HEK293 (cell line): ENCODE results near the gene BAIAP3.

Source experiments
- CTCF ChIA-PET: fragments of 350-600 bp; formaldehyde crosslinking; extraction: SDS; loops from one replicate; lab custom pipeline; 2021; ENCODE audit warnings: antibody characterized with exemption; lab: Yijun Ruan, JAX
- POLR2A ChIA-PET: fragments of 300-600 bp; formaldehyde crosslinking; extraction: SDS; loops from one replicate; lab custom pipeline; 2020; ENCODE audit warnings: antibody characterized with exemption, inconsistent platforms; lab: Yijun Ruan, JAX
- H3K27ac ChIP-seq: fragments of 200-500 bp; sonication (Bioruptor generic); 2 replicates; pipeline ENCODE4 v1.5.1; 2014; ENCODE audit warnings: low read depth, low read length, control low read depth, inconsistent platforms; ENCODE audit errors: extremely low read depth
- H3K36me3 ChIP-seq, 2 experiments: fragments of 200-500 bp in 1 of 2; sonication (Bioruptor generic) in 1 of 2; 1 replicate in 1 of 2; 2 replicates in 1 of 2; pipeline ENCODE4 v1.5.1; 2014 to 2017; ENCODE audit warnings: inconsistent platforms in 2 of 2, low read length in 2 of 2; ENCODE audit not compliant: control insufficient read depth in 2 of 2, insufficient read depth in 1 of 2
- H3K4me1 ChIP-seq: fragments of 200-500 bp; sonication (Bioruptor generic); 2 replicates; pipeline ENCODE4 v1.5.1; 2014; ENCODE audit warnings: mild to moderate bottlenecking, low read length, inconsistent platforms; ENCODE audit not compliant: control insufficient read depth, insufficient read depth
- H3K4me3 ChIP-seq: 2 replicates; pipeline ENCODE4 v1.5.1; 2011; ENCODE audit warnings: low read depth, mild to moderate bottlenecking, control low read depth, low read length, moderate library complexity
- H3K9me3 ChIP-seq: fragments of 200-500 bp; sonication (Bioruptor generic); 2 replicates; pipeline ENCODE4 v1.5.1; 2014; ENCODE audit warnings: low read depth, low read length, inconsistent platforms; ENCODE audit not compliant: control insufficient read depth, insufficient read depth
- BCL6B ChIP-seq: fragments of 450-650 bp; formaldehyde crosslinking; IDR thresholded peaks from 2 replicates; pipeline ENCODE4 v1.5.1; 2017; ENCODE audit warnings: missing biosample characterization, missing genetic modification characterization
- EGR2 ChIP-seq: fragments of 450-650 bp; formaldehyde crosslinking; IDR thresholded peaks from 2 replicates; pipeline ENCODE4 v1.5.1; 2016; ENCODE audit warnings: low read depth, missing biosample characterization, missing genetic modification characterization
- GLIS2 ChIP-seq: fragments of 450-650 bp; formaldehyde crosslinking; IDR thresholded peaks from 2 replicates; pipeline ENCODE4 v1.5.1; 2016; ENCODE audit warnings: missing biosample characterization, missing genetic modification characterization
- HIC1 ChIP-seq: fragments of 450-650 bp; formaldehyde crosslinking; IDR thresholded peaks from 2 replicates; pipeline ENCODE4 v1.5.1; 2016; ENCODE audit warnings: missing biosample characterization, missing genetic modification characterization
- KLF1 ChIP-seq: fragments of 450-650 bp; formaldehyde crosslinking; IDR thresholded peaks from 2 replicates; pipeline ENCODE4 v1.5.1; 2016; ENCODE audit warnings: missing biosample characterization, missing genetic modification characterization
- SP2 ChIP-seq: fragments of 450-650 bp; formaldehyde crosslinking; IDR thresholded peaks from 2 replicates; pipeline ENCODE4 v1.5.1; 2016; ENCODE audit warnings: missing biosample characterization, missing genetic modification characterization
- ZBTB1 ChIP-seq: fragments of 450-650 bp; formaldehyde crosslinking; IDR thresholded peaks from 2 replicates; pipeline ENCODE4 v1.5.1; 2016; ENCODE audit warnings: missing biosample characterization, missing genetic modification characterization
- ZBTB21 ChIP-seq: fragments of 450-650 bp; formaldehyde crosslinking; IDR thresholded peaks from 2 replicates; pipeline ENCODE4 v1.5.1; 2017; ENCODE audit warnings: missing biosample characterization, missing genetic modification characterization
- ZBTB26 ChIP-seq: fragments of 450-650 bp; formaldehyde crosslinking; optimal IDR thresholded peaks from 2 replicates; pipeline ENCODE3; 2016; ENCODE audit warnings: missing biosample characterization, mild to moderate bottlenecking, missing genetic modification characterization
- ZBTB7A ChIP-seq: fragments of 450-650 bp; formaldehyde crosslinking; IDR thresholded peaks from 2 replicates; pipeline ENCODE4 v1.5.1; 2016; ENCODE audit warnings: low read depth, missing biosample characterization, missing genetic modification characterization
- ZFHX2 ChIP-seq: fragments of 450-650 bp; formaldehyde crosslinking; conservative IDR thresholded peaks from 2 replicates; pipeline ENCODE4 v1.5.1; 2016; ENCODE audit warnings: missing biosample characterization, missing genetic modification characterization
- ZIC2 ChIP-seq: fragments of 450-650 bp; formaldehyde crosslinking; IDR thresholded peaks from 2 replicates; pipeline ENCODE4 v1.5.1; 2016; ENCODE audit warnings: missing biosample characterization, missing genetic modification characterization
- ZNF112 ChIP-seq: fragments of 450-650 bp; formaldehyde crosslinking; IDR thresholded peaks from 2 replicates; pipeline ENCODE4 v1.5.0; 2017; ENCODE audit warnings: missing biosample characterization, missing genetic modification characterization
- ZNF121 ChIP-seq: fragments of 450-650 bp; formaldehyde crosslinking; IDR thresholded peaks from 2 replicates; pipeline ENCODE4 v1.5.1; 2016; ENCODE audit warnings: missing biosample characterization, missing genetic modification characterization
- ZNF133 ChIP-seq: fragments of 450-650 bp; formaldehyde crosslinking; IDR thresholded peaks from 2 replicates; pipeline ENCODE4 v1.5.1; 2016; ENCODE audit warnings: missing biosample characterization, missing genetic modification characterization
- ZNF175 ChIP-seq: fragments of 450-650 bp; formaldehyde crosslinking; IDR thresholded peaks from 2 replicates; pipeline ENCODE4 v1.5.1; 2016; ENCODE audit warnings: missing biosample characterization, missing genetic modification characterization
- ZNF202 ChIP-seq: fragments of 450-650 bp; formaldehyde crosslinking; IDR thresholded peaks from 2 replicates; pipeline ENCODE4 v1.5.1; 2016; ENCODE audit warnings: missing biosample characterization, missing genetic modification characterization, borderline replicate concordance
- ZNF335 ChIP-seq: fragments of 450-650 bp; formaldehyde crosslinking; conservative IDR thresholded peaks from 2 replicates; pipeline ENCODE4 v1.5.1; 2016; ENCODE audit warnings: missing biosample characterization, missing genetic modification characterization
- ZNF548 ChIP-seq: fragments of 450-650 bp; formaldehyde crosslinking; IDR thresholded peaks from 2 replicates; pipeline ENCODE4 v1.5.1; 2016; ENCODE audit warnings: missing biosample characterization, missing genetic modification characterization
- ZNF747 ChIP-seq: fragments of 450-650 bp; formaldehyde crosslinking; IDR thresholded peaks from 2 replicates; pipeline ENCODE4 v1.5.1; 2016; ENCODE audit warnings: missing biosample characterization, missing genetic modification characterization
- ZNF76 ChIP-seq: fragments of 450-650 bp; formaldehyde crosslinking; IDR thresholded peaks from 2 replicates; pipeline ENCODE4; 2016; ENCODE audit warnings: low read depth, missing biosample characterization, missing genetic modification characterization, borderline replicate concordance
- ZSCAN18 ChIP-seq: fragments of 450-650 bp; formaldehyde crosslinking; IDR thresholded peaks from 2 replicates; pipeline ENCODE4 v1.5.1; 2016; ENCODE audit warnings: missing biosample characterization, missing genetic modification characterization

BAIAP3 gene

GRCh38 chr16:1287982-1288670 is 45.3 kb upstream of the BAIAP3 start:
- CTCF ChIA-PET, result interaction anchor here (1.0 kb wide), 1 partner anchor 28 kb away, joined by 3 read pairs; no protein-coding TSS in a partner anchor
- no peaks in the 10 kb centered on the region for H3K36me3 ChIP-seq
- no peak overlapping the region for H3K4me3 ChIP-seq
- no peak for TF ChIP-seq ZBTB26
- no peak for TF ChIP-seq ZNF121 (tag by site-specific recombination)
- 0 out of 2 replicates have a peak, but pooled peaks have one; percentile 12 for TF ChIP-seq GLIS2
- TF ChIP-seq ZNF133 (tag by site-specific recombination), result no peak
- POLR2A ChIA-PET, result no interaction called here
- H3K4me1 ChIP-seq, result no peaks in the 10 kb centered on the region
- H3K9me3 ChIP-seq, result no peaks in the 10 kb centered on the region
- H3K27ac ChIP-seq, result no peak overlapping the region

- TF ChIP-seq ZNF112 (tag by site-specific recombination) (no peak), ZBTB7A (no peak), ZBTB21 (no peak), ZFHX2 (tag by site-specific recombination) (peak; percentile 69), ZNF175 (tag by site-specific recombination) (no peak), KLF1 (peak; percentile 80), ZIC2 (tag by site-specific recombination) (peak; percentile 85), EGR2 (peak; percentile 36; the same call in 1 of the 2 replicates), SP2 (tag by site-specific recombination) (peak; percentile 35), ZNF747 (tag by site-specific recombination) (no peak), HIC1 (tag by site-specific recombination) (no peak)
- TF ChIP-seq, all 188 proteins: peak for 5
- CTCF ChIA-PET, result no interaction called here
- Histone ChIP-seq H3K9me3 (no peaks in the 10 kb centered on the region), H3K4me3 (no peak overlapping the region), H3K27ac (no peak overlapping the region), H3K4me1 (no peaks in the 10 kb centered on the region), H3K36me3 (no peaks in the 10 kb centered on the region)
- POLR2A ChIA-PET, result interaction anchor here (0.6 kb wide), 1 partner anchor 15 kb away, joined by 4 read pairs; no protein-coding TSS in a partner anchor
Observed at GRCh38 chr16:1288813-1289476, 44.5 kb upstream of the BAIAP3 start.

GRCh38 chr16:1289477-1289866 is 44.0 kb upstream of the BAIAP3 start:
- Histone ChIP-seq H3K4me1 (no peaks in the 10 kb centered on the region), H3K27ac (no peak overlapping the region), H3K4me3 (no peak overlapping the region), H3K36me3 (no peaks in the 10 kb centered on the region), H3K9me3 (no peaks in the 10 kb centered on the region)
- CTCF ChIA-PET, result interaction anchor here (3.2 kb wide), 1 partner anchor 11 kb away, joined by 17 read pairs; no protein-coding TSS in a partner anchor
- POLR2A ChIA-PET, result interaction anchor here (0.6 kb wide), 2 partner anchors 13 to 15 kb away, joined by 3 to 4 read pairs; no protein-coding TSS in a partner anchor
- TF ChIP-seq ZBTB1 (tag by site-specific recombination), result no peak
- TF ChIP-seq ZNF548 (tag by site-specific recombination), result no peak
- no peak for TF ChIP-seq ZNF335 (tag by site-specific recombination)
- no peak for TF ChIP-seq HIC1 (tag by site-specific recombination)
- TF ChIP-seq ZSCAN18 (tag by site-specific recombination), result no peak
- no peak for TF ChIP-seq BCL6B
- TF ChIP-seq ZNF76 (tag by site-specific recombination), result no peak
- no peak for TF ChIP-seq ZNF202
- TF ChIP-seq ZBTB7A, result no peak
